ENCODE measurements around the gene CD244.
"Not testable (repeated sequence)": the region's sequence is repeated elsewhere in the genome, so short reads cannot be mapped to it uniquely, and the experiment has no call there.

The CD244 gene

GRCh38 chr1:160907976-160908375 is 45.3 kb upstream of the CD244 start:
- H3K14ac ChIP-seq (ENCODE audit: low read length in 2 of 2), result no peak overlapping the region
- H3K79me1 ChIP-seq (replicated peaks; ENCODE audit: low read length, poor library complexity, severe bottlenecking), result no peaks in the 10 kb centered on the region
- no peak overlapping the region for H4K91ac ChIP-seq (ENCODE audit: low read length)
- H3K18ac ChIP-seq (ENCODE audit: low read depth in 1 of 2, low read length in 2 of 2), result no peak overlapping the region
- H2BK120ac ChIP-seq (ENCODE audit: low read depth, low read length), result no peak overlapping the region
- no peak overlapping the region for H3K4me2 ChIP-seq (ENCODE audit: low read length, poor library complexity, severe bottlenecking)
- no peak overlapping the region for H3K23ac ChIP-seq (ENCODE audit: low read length in 2 of 2)
- H3K4me3 ChIP-seq (ENCODE audit: insufficient read depth in 1 of 2, low read depth in 1 of 2, low read length in 2 of 2), result no peak overlapping the region
- H3K36me3 ChIP-seq (ENCODE audit: control insufficient read depth in 1 of 2, insufficient read depth in 2 of 2, low read depth in 1 of 2, low read length in 2 of 2), result no peaks in the 10 kb centered on the region
- no peak overlapping the region for H3K4ac ChIP-seq (ENCODE audit: low read depth in 1 of 2, low read length in 2 of 2)
- no peak for DNase-seq
- WGBS, result 70% methylated on average over 7 of the region's 7 CpGs
- H3K27me3 ChIP-seq (ENCODE audit: control insufficient read depth in 1 of 2, insufficient read depth in 1 of 2, low read length in 2 of 2), result peaks cover 0 to 3% of the 10 kb centered on the region in 2 experiments
- H3K9me3 ChIP-seq (ENCODE audit: control insufficient read depth, low read length), result no peaks in the 10 kb centered on the region
- H4K8ac ChIP-seq (ENCODE audit: low read length), result no peak overlapping the region
- H2AFZ ChIP-seq (ENCODE audit: low read depth, low read length), result no peak overlapping the region
- H2BK12ac ChIP-seq (ENCODE audit: low read length in 2 of 2), result no peak overlapping the region
- H3K27ac ChIP-seq (ENCODE audit: low read length, poor library complexity, severe bottlenecking), result no peak overlapping the region
- H2BK15ac ChIP-seq (ENCODE audit: low read depth, poor library complexity, severe bottlenecking), result no peak overlapping the region
- no peaks in the 10 kb centered on the region for H3K4me1 ChIP-seq (ENCODE audit: control insufficient read depth, insufficient read depth, low read depth, low read length)
- H2BK5ac ChIP-seq (ENCODE audit: low read depth, low read length, poor library complexity, severe bottlenecking), result no peak overlapping the region
- no peak overlapping the region for H2AK5ac ChIP-seq (ENCODE audit: low read length, severe bottlenecking)
- no peak overlapping the region for H3K9ac ChIP-seq (ENCODE audit: low read length)

GRCh38 chr1:160905617-160905989 is 42.9 kb upstream of the CD244 start:
- peaks cover 0 to 3% of the 10 kb centered on the region in 2 experiments for H3K27me3 ChIP-seq (ENCODE audit: control insufficient read depth in 1 of 2, insufficient read depth in 1 of 2, low read length in 2 of 2)
- no peak overlapping the region for H3K23ac ChIP-seq (ENCODE audit: low read length in 2 of 2)
- H2BK12ac ChIP-seq (ENCODE audit: low read length in 2 of 2), result no peak overlapping the region
- H3K4ac ChIP-seq (ENCODE audit: low read depth in 1 of 2, low read length in 2 of 2), result no peak overlapping the region
- H4K91ac ChIP-seq (ENCODE audit: low read length), result no peak overlapping the region
- H2BK5ac ChIP-seq (ENCODE audit: low read depth, low read length, poor library complexity, severe bottlenecking), result no peak overlapping the region
- no peaks in the 10 kb centered on the region for H3K9me3 ChIP-seq (ENCODE audit: control insufficient read depth, low read length)
- no peak overlapping the region for H3K27ac ChIP-seq (ENCODE audit: low read length, poor library complexity, severe bottlenecking)
- no peak for DNase-seq
- no peak overlapping the region for H4K8ac ChIP-seq (ENCODE audit: low read length)
- H2AFZ ChIP-seq (ENCODE audit: low read depth, low read length), result no peak overlapping the region
- no peak overlapping the region for H3K14ac ChIP-seq (ENCODE audit: low read length in 2 of 2)
- no peak overlapping the region for H3K4me2 ChIP-seq (ENCODE audit: low read length, poor library complexity, severe bottlenecking)
- H3K9ac ChIP-seq (ENCODE audit: low read length), result no peak overlapping the region
- 81% methylated on average over 4 of the region's 4 CpGs for WGBS
- H3K4me3 ChIP-seq (ENCODE audit: insufficient read depth in 1 of 2, low read depth in 1 of 2, low read length in 2 of 2), result no peak overlapping the region
- no peaks in the 10 kb centered on the region for H3K4me1 ChIP-seq (ENCODE audit: control insufficient read depth, insufficient read depth, low read depth, low read length)
- no peak overlapping the region for H2BK120ac ChIP-seq (ENCODE audit: low read depth, low read length)
- H3K36me3 ChIP-seq (ENCODE audit: control insufficient read depth in 1 of 2, insufficient read depth in 2 of 2, low read depth in 1 of 2, low read length in 2 of 2), result no peaks in the 10 kb centered on the region
- no peak overlapping the region for H3K18ac ChIP-seq (ENCODE audit: low read depth in 1 of 2, low read length in 2 of 2)
- H2AK5ac ChIP-seq (ENCODE audit: low read length, severe bottlenecking), result no peak overlapping the region
- H2BK15ac ChIP-seq (ENCODE audit: low read depth, poor library complexity, severe bottlenecking), result no peak overlapping the region
- H3K79me1 ChIP-seq (replicated peaks; ENCODE audit: low read length, poor library complexity, severe bottlenecking), result no peaks in the 10 kb centered on the region

- H4K8ac ChIP-seq (ENCODE audit: low read length), result no peak overlapping the region
- H2AK5ac ChIP-seq (ENCODE audit: low read length, severe bottlenecking), result no peak overlapping the region
- no peak overlapping the region for H3K4me3 ChIP-seq (ENCODE audit: insufficient read depth in 1 of 2, low read depth in 1 of 2, low read length in 2 of 2)
- H3K4ac ChIP-seq (ENCODE audit: low read depth in 1 of 2, low read length in 2 of 2), result no peak overlapping the region
- DNase-seq, result no peak
- no peak overlapping the region for H2BK120ac ChIP-seq (ENCODE audit: low read depth, low read length)
- no peaks in the 10 kb centered on the region for H3K9me3 ChIP-seq (ENCODE audit: control insufficient read depth, low read length)
- H3K23ac ChIP-seq (ENCODE audit: low read length in 2 of 2), result no peak overlapping the region
- no peak overlapping the region for H3K14ac ChIP-seq (ENCODE audit: low read length in 2 of 2)
- peaks cover 0 to 3% of the 10 kb centered on the region in 2 experiments for H3K27me3 ChIP-seq (ENCODE audit: control insufficient read depth in 1 of 2, insufficient read depth in 1 of 2, low read length in 2 of 2)
- H2BK5ac ChIP-seq (ENCODE audit: low read depth, low read length, poor library complexity, severe bottlenecking), result no peak overlapping the region
- no peaks in the 10 kb centered on the region for H3K4me1 ChIP-seq (ENCODE audit: control insufficient read depth, insufficient read depth, low read depth, low read length)
- no peak overlapping the region for H2BK15ac ChIP-seq (ENCODE audit: low read depth, poor library complexity, severe bottlenecking)
- no peak overlapping the region for H3K27ac ChIP-seq (ENCODE audit: low read length, poor library complexity, severe bottlenecking)
- no peaks in the 10 kb centered on the region for H3K36me3 ChIP-seq (ENCODE audit: control insufficient read depth in 1 of 2, insufficient read depth in 2 of 2, low read depth in 1 of 2, low read length in 2 of 2)
- 57% methylated on average over 7 of the region's 8 CpGs for WGBS
- no peak overlapping the region for H2AFZ ChIP-seq (ENCODE audit: low read depth, low read length)
- no peak overlapping the region for H3K9ac ChIP-seq (ENCODE audit: low read length)
- no peak overlapping the region for H2BK12ac ChIP-seq (ENCODE audit: low read length in 2 of 2)
- no peaks in the 10 kb centered on the region for H3K79me1 ChIP-seq (replicated peaks; ENCODE audit: low read length, poor library complexity, severe bottlenecking)
- H3K18ac ChIP-seq (ENCODE audit: low read depth in 1 of 2, low read length in 2 of 2), result no peak overlapping the region
- no peak overlapping the region for H4K91ac ChIP-seq (ENCODE audit: low read length)
- H3K4me2 ChIP-seq (ENCODE audit: low read length, poor library complexity, severe bottlenecking), result no peak overlapping the region
Measured at GRCh38 chr1:160904783-160905616, 42.3 kb upstream of the CD244 start.

GRCh38 chr1:160902251-160902650 is 39.6 kb upstream of the CD244 start:
- H2BK120ac ChIP-seq (ENCODE audit: low read depth, low read length); H3K23ac ChIP-seq (ENCODE audit: low read length in 2 of 2); H2AFZ ChIP-seq (ENCODE audit: low read depth, low read length); H4K8ac ChIP-seq (ENCODE audit: low read length); DNase-seq; H3K79me1 ChIP-seq (replicated peaks; ENCODE audit: low read length, poor library complexity, severe bottlenecking); H3K18ac ChIP-seq (ENCODE audit: low read depth in 1 of 2, low read length in 2 of 2); H2BK5ac ChIP-seq (ENCODE audit: low read depth, low read length, poor library complexity, severe bottlenecking); H2AK5ac ChIP-seq (ENCODE audit: low read length, severe bottlenecking); H4K91ac ChIP-seq (ENCODE audit: low read length); H3K27ac ChIP-seq (ENCODE audit: low read length, poor library complexity, severe bottlenecking); H3K9ac ChIP-seq (ENCODE audit: low read length); H3K14ac ChIP-seq (ENCODE audit: low read length in 2 of 2); H3K4ac ChIP-seq (ENCODE audit: low read depth in 1 of 2, low read length in 2 of 2); H3K36me3 ChIP-seq (ENCODE audit: control insufficient read depth in 1 of 2, insufficient read depth in 2 of 2, low read depth in 1 of 2, low read length in 2 of 2); H3K9me3 ChIP-seq (ENCODE audit: control insufficient read depth, low read length); H3K27me3 ChIP-seq (ENCODE audit: control insufficient read depth in 1 of 2, insufficient read depth in 1 of 2, low read length in 2 of 2); H3K4me3 ChIP-seq (ENCODE audit: insufficient read depth in 1 of 2, low read depth in 1 of 2, low read length in 2 of 2); H3K4me2 ChIP-seq (ENCODE audit: low read length, poor library complexity, severe bottlenecking); H2BK12ac ChIP-seq (ENCODE audit: low read length in 2 of 2); H2BK15ac ChIP-seq (ENCODE audit: low read depth, poor library complexity, severe bottlenecking); H3K4me1 ChIP-seq (ENCODE audit: control insufficient read depth, insufficient read depth, low read depth, low read length): not testable (repeated sequence)
- WGBS, result no CpG with 5 or more reads among the region's 1 CpG

Data from mesenchymal stem cell (in vitro differentiated cells and primary cell).